ENCODE measurements around the gene RBCK1. TPM values are rescaled to one million over a fixed set of nuclear protein-coding genes. Genes with fewer than 3 reads are reported as not detected.
A peak's percentile ranks its signal among the peaks of the same experiment; 100 is the strongest.

The RBCK1 gene
- total and polyA plus RNA-seq, 9 of the 15 experiments (the other 6 are each of a cell fraction or from before 2014, with no cell fraction given): 5.9 to 59.3 (median 26.5) TPM

- no peak for TF ChIP-seq TFE3 (CRISPR knock-in tag; IDR thresholded peaks at IDR 0.05)
- TF ChIP-seq ARNT (IDR thresholded peaks at IDR 0.05): no peak
These were observed 11.9 kb upstream of the RBCK1 start (continued) for GRCh38 chr20:396252-396618.

GRCh38 chr20:396619-397431, 11.3 kb upstream of the RBCK1 start:
- Histone ChIP-seq H4K20me1 (replicated peaks; ENCODE audit: control insufficient read depth, insufficient read depth, low read length) (no peaks in the 10 kb centered on the region), H3K4me2 (ENCODE audit: insufficient read depth, low read length) (no peak overlapping the region), H3K4me3 (no peak overlapping the region), H2AFZ (ENCODE audit: low read depth, low read length) (no peak overlapping the region), H3K27ac (ENCODE audit: extremely low read depth, low read depth, low read length) (no peak overlapping the region), H3K9me1 (ENCODE audit: control insufficient read depth, insufficient read depth, low read length) (no peaks in the 10 kb centered on the region), H3K36me3 (ENCODE audit: control insufficient read depth, insufficient read depth, low read length) (peaks cover 60% of the 10 kb centered on the region; the same call in 2 of the 3 replicates), H3K27me3 (ENCODE audit: control insufficient read depth in 2 of 2, insufficient read depth in 2 of 2, low read length in 2 of 2) (no peaks in the 10 kb centered on the region), H3K4me1 (replicated peaks in 1 of 2; ENCODE audit: control insufficient read depth in 2 of 2, insufficient read depth in 2 of 2, low read length in 2 of 2) (peaks cover 7 to 22% of the 10 kb centered on the region in 2 experiments; a peak in 4 of 5 replicates), H3K9ac (ENCODE audit: insufficient read depth in 1 of 2, low read depth in 2 of 2, low read length in 2 of 2) (no peak overlapping the region), H3K9me3 (replicated peaks; ENCODE audit: control insufficient read depth, insufficient read depth, low read depth, low read length) (no peaks in the 10 kb centered on the region), H3K79me2 (ENCODE audit: control insufficient read depth, insufficient read depth, low read length) (no peaks in the 10 kb centered on the region)
- ChIA-PET POLR2A (interaction anchor here (0.5 to 8.7 kb wide), 11 partner anchors 10 to 63 kb away, joined by 3 to 95 read pairs (median 3); no protein-coding TSS in a partner anchor), CTCF (ENCODE audit: low intra/inter-chr PET ratio) (no interaction called here)
- in situ Hi-C loops (cut with MboI) (no loop called here), intact Hi-C loops (cut with micrococcal nuclease) (no loop called here)
- TSS peak; percentile 37 for BruUV-seq (replicated peaks)
- DNase-seq (ENCODE audit: extremely low read depth in 1 of 4, low spot score in 3 of 4) (no peak), FAIRE-seq (no peak), ATAC-seq (peak; percentile 4)
- 87% methylated on average over 3 of the region's 4 CpGs for WGBS (ENCODE audit: insufficient coverage, low coverage, missing lambda C conversion rate)
- no peak for TF ChIP-seq POLR2AphosphoS5 (IDR thresholded peaks at IDR 0.05; ENCODE audit: control insufficient read depth, insufficient read depth, low read depth, low read length)
- TF ChIP-seq ESRRA (IDR thresholded peaks at IDR 0.05; ENCODE audit: borderline replicate concordance, low read depth): no peak
- TF ChIP-seq ZNF717 (CRISPR knock-in tag; IDR thresholded peaks at IDR 0.05): no peak
- TF ChIP-seq POLR3A (IDR thresholded peaks at IDR 0.05; ENCODE audit: borderline replicate concordance, extremely low read depth, insufficient read depth, insufficient read length): no peak
- no peak for TF ChIP-seq SP1 (CRISPR knock-in tag; IDR thresholded peaks at IDR 0.05)
- no peak for TF ChIP-seq GMEB1 (CRISPR knock-in tag; IDR thresholded peaks at IDR 0.05)
- TF ChIP-seq HBP1 (CRISPR knock-in tag; IDR thresholded peaks at IDR 0.05): no peak
- peak; percentile 32 for TF ChIP-seq POLR2B (IDR thresholded peaks at IDR 0.05; ENCODE audit: low read depth, partially characterized antibody)
- no peak for TF ChIP-seq FOXM1 (IDR thresholded peaks at IDR 0.05; ENCODE audit: low read depth)
- no peak for TF ChIP-seq FOXM1 (CRISPR knock-in tag; IDR thresholded peaks at IDR 0.05; ENCODE audit: low read depth)
- no peak for TF ChIP-seq NR4A1 (CRISPR knock-in tag; IDR thresholded peaks at IDR 0.05)
- no peak for TF ChIP-seq NR4A1 (tag; IDR thresholded peaks at IDR 0.05)
- TF ChIP-seq BCOR (IDR thresholded peaks at IDR 0.05): no peak
- no peak for TF ChIP-seq ZNF695 (CRISPR knock-in tag; IDR thresholded peaks at IDR 0.05)
- TF ChIP-seq HNRNPH1 (optimal IDR thresholded peaks at IDR 0.05; ENCODE audit: low read depth, low read length): no peak
